ENCODE measurements around the gene PSMA5.
A peak's percentile ranks its signal among the peaks of the same experiment; 100 is the strongest.
"Not testable (repeated sequence)": the region's sequence is repeated elsewhere in the genome, so short reads cannot be mapped to it uniquely, and the experiment has no call there.

The PSMA5 gene

DNA sequence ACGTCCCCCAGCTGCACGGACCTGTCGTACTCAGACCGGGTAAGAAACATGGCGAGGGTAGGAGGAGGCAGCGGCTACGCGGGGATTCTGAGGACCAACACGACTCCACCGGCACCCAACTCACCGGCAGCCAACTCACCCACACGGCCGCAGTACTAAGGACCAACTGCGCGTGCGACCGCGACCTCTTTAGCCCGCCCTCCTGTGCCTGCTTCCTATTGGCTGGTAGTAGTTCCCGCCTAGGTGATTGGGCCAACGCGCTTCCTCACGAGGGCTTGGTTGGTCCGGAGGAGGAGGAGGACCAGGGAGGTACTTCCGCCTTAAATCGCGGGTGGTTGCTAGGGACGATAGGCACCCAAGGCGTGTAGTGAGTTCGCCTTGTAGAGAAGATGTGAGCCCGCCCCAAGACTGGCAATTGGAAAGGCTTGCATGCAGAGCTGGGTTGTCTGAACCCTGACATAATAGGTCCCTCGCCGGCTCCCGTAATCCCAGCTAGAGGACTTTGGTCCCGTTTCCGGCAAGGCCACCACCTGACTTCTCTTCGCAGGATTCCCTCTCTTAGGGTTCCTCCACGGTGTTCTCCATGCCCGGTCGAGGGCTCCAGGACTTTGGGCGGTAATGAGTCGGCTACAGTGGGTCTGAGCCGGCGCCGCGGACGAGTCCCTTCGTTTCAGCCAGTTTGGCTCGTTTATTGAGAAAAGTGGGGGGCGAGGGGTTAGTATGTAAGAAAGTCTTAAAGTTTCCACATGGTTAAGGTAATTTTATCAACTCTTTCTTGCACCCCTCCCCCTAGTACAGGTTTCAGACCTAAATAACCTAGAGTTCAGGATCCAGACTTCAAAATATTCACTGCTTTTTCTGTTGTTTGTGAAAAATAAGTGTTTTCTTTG lies at the start of gene PSMA5:
Gene PSMA5, minus strand, starts transcription at position 168 of the 890 bp plus-strand sequence. Its CDS starts 118 bp downstream, at position 50.
- DNase-seq (ENCODE audit: low read depth in 2 of 2), result peak; percentile 94 to 96

GRCh38 chr1:109475261-109475660 lies 49.0 kb upstream of the PSMA5 start:
- DNase-seq (ENCODE audit: low read depth in 2 of 2), result no peak

DNA sequence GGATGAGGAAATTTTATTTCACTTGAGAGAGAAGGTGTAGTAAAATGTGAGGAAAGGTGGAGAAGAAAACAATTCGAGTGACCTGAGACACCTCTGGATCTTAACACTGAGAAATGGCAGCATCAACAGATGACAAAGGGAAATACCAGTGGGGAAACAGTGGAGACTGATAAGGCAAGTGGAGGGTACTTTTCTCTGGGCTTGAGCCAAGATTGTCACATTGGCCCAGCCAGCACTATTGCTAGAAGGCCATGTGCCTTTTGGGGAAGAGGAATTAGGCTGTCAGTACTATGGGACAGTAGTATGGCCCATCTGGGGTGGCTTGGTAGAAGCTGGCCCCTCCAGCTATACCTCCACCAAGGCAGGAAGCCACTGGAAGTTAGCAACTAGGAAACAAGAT lies 48.4 kb upstream of the PSMA5 start:
- DNase-seq (ENCODE audit: low read depth in 2 of 2), result no peak

DNA sequence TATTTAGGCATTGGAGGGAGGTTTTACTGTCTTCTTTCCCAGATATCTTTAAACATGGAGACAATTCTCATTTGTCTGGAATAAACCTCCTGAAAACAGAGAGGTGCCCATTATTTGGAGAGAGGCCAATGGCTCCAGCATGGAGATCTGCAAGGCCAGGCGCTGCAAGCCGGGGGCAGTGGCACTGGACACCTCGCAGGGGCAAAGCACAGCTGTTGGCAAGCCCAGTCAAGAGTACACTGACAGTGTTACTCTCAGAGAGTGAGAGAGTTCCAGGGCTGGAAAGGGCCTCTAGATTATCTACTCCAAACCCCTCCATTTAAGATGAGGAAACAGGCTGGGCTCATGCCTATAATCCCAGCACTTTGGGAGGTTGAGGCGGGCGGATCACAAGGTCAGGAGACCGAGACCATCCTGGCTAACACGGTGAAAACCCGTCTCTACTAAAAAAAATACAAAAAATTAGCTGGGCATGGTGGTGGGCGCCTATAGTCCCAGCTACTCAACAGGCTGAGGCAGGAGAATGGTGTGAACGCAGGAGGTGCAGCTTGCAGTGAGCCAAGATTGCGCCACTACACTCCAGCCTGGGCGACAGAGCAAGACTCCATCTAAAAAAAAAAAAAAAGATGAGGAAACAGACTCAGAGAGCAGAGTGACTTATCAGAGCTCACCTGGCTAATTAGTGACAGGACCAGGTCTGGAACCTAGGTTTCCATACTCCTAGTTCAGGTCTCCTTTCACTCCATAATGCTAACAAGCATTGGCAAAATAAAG lies 47.2 kb upstream of the PSMA5 start:
- not testable (repeated sequence) for DNase-seq (ENCODE audit: low read depth in 2 of 2)

DNA sequence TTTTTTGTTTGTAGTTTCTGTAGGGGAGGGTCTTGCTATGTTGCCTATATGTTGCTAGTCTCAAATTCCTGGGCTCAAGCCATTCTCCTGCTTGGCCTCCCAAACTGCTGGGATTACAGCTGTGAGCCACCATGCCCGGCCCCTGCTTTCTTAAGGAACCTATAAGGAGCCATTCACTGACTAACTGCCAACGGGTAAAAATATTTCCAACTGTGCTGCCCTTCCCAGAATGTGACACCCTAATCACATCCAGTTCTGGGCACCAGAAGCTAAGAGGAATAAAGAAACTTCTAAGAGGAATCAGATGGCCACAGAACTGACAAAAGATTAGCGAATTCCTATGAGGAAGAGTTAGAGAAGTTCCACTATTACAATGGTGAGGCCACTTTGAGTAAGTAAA lies 46.5 kb upstream of the PSMA5 start:
- DNase-seq (ENCODE audit: low read depth in 2 of 2), result no peak

GRCh38 chr1:109470245-109470644 lies 44.0 kb upstream of the PSMA5 start:
- DNase-seq (ENCODE audit: low read depth in 2 of 2), result no peak

DNA sequence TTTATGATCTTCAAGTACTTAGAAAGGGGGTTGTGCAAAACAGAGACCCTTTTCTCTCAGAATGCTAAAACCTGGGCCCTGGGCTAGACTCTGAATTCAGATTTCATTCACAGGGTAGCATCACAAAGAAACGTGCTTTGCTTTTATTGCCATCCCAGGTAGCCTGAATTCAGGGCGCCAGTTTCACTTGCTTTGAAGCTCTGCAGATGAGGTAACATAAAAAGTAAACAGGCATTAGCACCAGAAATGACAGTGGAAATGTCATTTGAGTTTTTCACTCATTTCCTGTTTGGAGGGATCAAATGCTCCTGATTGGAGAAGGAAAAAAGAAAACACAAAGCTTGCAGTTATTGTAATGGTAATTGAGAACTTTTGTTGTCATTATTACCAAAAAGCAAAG lies 42.7 kb upstream of the PSMA5 start:
- no peak for DNase-seq (ENCODE audit: low read depth in 2 of 2)

- no peak for DNase-seq (ENCODE audit: low read depth in 2 of 2)
These were observed 41.8 kb upstream of the PSMA5 start for GRCh38 chr1:109468061-109468460.

DNA sequence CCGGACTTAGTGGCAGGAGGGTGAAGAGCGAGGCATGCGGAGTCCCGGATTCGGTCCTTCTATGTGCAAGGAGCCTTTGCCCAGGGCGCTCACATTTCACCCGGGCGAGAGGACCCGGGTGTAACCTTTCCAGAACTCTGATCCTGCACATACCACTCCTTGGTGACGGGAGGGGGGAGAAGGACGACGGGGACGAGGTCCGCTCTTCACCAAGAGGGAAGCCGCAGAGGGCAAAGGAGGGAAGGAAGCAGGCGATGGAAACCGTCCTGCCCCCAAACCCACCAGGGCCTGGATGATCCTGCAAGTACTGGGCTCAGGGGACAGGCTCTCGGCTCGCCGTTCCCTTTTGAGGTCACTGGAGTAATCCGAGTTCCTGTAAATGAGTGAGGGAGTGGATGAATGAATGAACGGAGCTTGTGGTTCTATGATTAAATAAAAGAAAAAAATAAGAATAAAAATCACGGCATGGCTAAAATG lies 41.1 kb upstream of the PSMA5 start:
- DNase-seq (ENCODE audit: low read depth in 2 of 2), result no peak

- no peak for DNase-seq (ENCODE audit: low read depth in 2 of 2)
These were observed 40.4 kb upstream of the PSMA5 start, which contains the start of gene SYPL2 for GRCh38 chr1:109466452-109467300. SYPL2 (plus strand) TSS chr1:109466546; CDS start chr1:109466844, 298 bp downstream.

- no peak for DNase-seq (ENCODE audit: low read depth in 2 of 2)
These were observed 39.8 kb upstream of the PSMA5 start for GRCh38 chr1:109466125-109466451.

GRCh38 chr1:109457819-109458218 lies 31.6 kb upstream of the PSMA5 start:
- DNase-seq (ENCODE audit: low read depth in 2 of 2), result no peak

DNA sequence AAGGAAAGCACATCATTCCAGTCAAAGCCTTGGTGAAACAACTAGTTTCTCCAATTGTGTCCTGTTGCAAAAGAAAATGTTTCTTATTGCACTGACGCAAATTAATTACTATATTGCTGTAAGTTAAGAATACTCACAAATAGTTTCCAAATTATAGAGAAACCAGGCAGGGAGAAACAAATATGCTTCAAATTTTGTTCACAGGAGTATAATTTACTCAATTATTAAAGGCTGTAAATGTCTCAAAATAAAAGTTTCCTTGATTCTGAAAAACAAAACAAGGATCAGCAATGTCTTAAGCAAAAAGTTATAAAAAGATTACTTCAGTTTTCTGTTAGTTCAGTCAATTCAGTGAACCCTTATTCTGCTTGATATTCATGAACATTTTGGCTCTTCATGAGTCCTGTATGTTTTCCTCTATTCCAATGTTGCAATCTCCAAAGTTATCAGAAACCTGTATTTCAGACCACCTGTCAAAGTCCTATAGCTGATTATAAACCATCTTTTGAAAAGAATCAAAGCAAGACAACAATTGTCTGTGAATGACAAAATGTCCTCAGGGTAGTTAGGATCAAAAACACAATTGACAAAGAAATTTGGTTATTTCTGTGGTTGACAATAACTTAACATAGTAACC lies 28.4 kb upstream of the PSMA5 start:
- DNase-seq (ENCODE audit: low read depth in 2 of 2), result no peak

GRCh38 chr1:109447524-109447923 lies 21.3 kb upstream of the PSMA5 start:
- DNase-seq (ENCODE audit: low read depth in 2 of 2), result no peak

DNA sequence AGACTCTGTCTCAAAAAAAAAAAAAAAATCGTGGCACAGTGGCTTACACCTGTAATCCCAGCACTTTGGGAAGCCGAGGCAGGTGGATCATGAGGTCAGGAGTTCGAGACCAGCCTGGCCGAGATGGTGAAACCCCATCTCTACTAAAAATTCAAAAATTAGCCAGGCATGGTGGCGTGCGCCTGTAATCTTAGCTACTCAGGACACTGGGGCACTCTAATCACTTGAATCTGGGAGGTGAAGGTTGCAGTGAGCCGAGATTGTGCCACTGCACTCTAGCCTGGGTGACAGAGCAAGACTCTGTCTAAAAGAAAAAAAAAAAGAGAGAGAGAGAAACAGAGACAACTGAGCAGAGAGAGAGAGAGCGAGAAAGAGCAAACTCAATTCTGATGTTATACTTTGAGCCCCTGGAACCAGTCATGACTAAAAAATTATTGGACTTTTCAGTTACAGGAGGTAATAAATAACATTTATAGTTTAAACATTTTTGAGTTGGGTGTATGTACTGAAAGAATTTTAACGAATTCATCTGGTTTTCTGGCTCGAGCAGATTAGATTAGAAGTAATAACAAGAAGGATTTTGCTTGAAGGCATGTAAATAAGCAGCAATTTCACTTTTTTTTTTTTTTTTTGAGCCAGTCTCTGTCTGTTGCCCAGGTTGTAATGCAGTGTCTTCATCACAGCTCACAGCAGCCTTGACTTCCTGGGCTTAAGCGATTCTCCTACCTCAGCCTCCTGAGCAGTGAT lies 19.9 kb upstream of the PSMA5 start:
- not testable (repeated sequence) for DNase-seq (ENCODE audit: low read depth in 2 of 2)

GRCh38 chr1:109444346-109444745 lies 18.1 kb upstream of the PSMA5 start:
- no peak for DNase-seq (ENCODE audit: low read depth in 2 of 2)

- DNase-seq (ENCODE audit: low read depth in 2 of 2), result no peak
These were observed 17.2 kb upstream of the PSMA5 start for GRCh38 chr1:109443476-109443875.

GRCh38 chr1:109441069-109441468 lies 14.8 kb upstream of the PSMA5 start:
- no peak for DNase-seq (ENCODE audit: low read depth in 2 of 2)

DNA sequence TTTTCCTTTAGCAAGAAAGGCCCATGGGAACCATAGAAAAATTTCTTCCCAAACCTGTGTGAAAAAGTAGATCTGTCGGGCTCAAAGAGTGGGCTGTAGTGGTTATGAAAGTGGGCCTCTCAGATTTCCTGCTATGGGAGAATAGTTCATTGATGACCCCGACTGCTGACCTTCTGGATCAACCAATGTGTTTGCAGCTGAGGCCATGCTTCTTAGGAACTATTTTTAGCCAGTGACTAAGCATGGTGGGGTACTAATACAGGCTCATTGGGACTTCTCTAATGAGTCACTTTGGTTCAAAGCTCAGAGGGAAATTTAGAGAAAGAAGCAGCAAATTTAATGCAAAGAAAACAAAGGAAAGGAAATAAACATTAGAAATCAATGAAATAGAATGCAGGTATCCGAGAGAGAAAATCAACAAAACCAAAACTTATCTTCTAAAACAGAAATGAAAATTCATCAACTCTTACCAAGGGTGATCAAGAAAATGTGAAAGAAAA lies 12.6 kb upstream of the PSMA5 start:
- no peak for DNase-seq (ENCODE audit: low read depth in 2 of 2)

DNA sequence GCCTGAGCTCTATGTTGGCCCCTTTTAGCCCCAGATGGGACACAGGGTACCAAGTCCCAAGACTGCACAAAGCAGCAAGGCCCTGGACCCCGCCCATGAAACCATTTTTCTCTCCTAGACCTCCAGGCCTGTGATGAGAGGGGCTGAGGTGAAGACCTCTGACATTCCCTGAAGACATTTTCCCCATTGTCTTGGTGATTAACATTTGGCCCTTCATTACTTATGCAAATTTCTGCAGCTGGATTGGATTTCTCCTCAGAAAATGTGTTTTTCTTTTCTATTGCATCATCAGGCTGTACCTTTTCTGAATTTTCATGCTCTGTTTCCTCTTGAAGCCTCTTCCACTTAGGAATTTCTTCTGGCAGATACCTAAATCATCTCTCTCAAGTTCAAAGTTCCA lies 8.2 kb upstream of the PSMA5 start:
- no peak for DNase-seq (ENCODE audit: low read depth in 2 of 2)

Data from stimulated activated CD4-positive, alpha-beta T cell treated with anti-CD3 and anti-CD28 coated beads, Interleukin-15, amount 100 ng/mL, for 48 hours (primary cell).